Neutrophil (primary cell): ENCODE measurements around the gene MLLT10.

Source experiments
- H3K27ac ChIP-seq: fragments of 200-600 bp; sonication (generic); 2 replicates; pipeline ENCODE4 v1.5.1; 2016; ENCODE audit warnings: mild to moderate bottlenecking, moderate library complexity
- H3K27me3 ChIP-seq: fragments of 200-600 bp; sonication (generic); 2 replicates; pipeline ENCODE4 v1.6.0; 2016; ENCODE audit warnings: mild to moderate bottlenecking
- H3K36me3 ChIP-seq: fragments of 200-600 bp; sonication (generic); 2 replicates; pipeline ENCODE4 v1.5.1; 2017
- H3K4me1 ChIP-seq, 2 experiments: fragments of 200-600 bp in 1 of 2; sonication (generic) in 1 of 2; 1 replicate in 1 of 2; 2 replicates in 1 of 2; pipeline versions ENCODE4 v1.5.1 to v1.6.1; 2013 to 2016; ENCODE audit warnings: low read depth in 1 of 2, low read length in 1 of 2, mild to moderate bottlenecking in 1 of 2, moderate library complexity in 1 of 2; ENCODE audit not compliant: control insufficient read depth in 1 of 2, insufficient read depth in 1 of 2
- H3K4me3 ChIP-seq, 2 experiments: fragments of 200-600 bp in 1 of 2; sonication (generic) in 1 of 2; 1 replicate in 1 of 2; 2 replicates in 1 of 2; pipeline ENCODE4 v1.5.1; 2013 to 2016; ENCODE audit warnings: low read depth in 1 of 2, low read length in 1 of 2, mild to moderate bottlenecking in 1 of 2, moderate library complexity in 1 of 2
- H3K9me3 ChIP-seq: fragments of 200-600 bp; sonication (generic); 2 replicates; pipeline ENCODE4 v1.5.1; 2016
- TF ChIP-seq, protein P1 (sequence below): fragments of 200-600 bp; sonication (generic); IDR thresholded peaks from 2 replicates; pipeline ENCODE4 v1.5.1; 2016; ENCODE audit warnings: antibody characterized with exemption

MLLT10 gene

DNA sequence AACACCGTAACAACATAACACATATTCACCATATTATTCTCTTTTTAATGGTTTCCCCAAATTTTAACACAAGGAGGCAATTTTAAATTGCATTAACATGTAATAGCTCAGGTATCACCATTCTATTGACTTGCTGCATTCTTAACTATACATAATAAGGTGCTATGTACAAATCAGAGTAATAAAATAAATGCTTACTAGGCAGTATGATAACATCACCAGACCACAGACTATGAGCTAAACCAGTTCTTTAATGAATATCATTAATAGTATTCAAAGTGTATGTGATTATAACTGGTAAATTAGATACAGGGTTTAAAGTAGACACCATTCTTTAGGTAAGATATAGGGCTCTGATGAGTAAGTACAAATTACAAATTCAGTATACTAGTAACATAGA lies 242.9 kb downstream of the MLLT10 start:
- TF ChIP-seq, protein P1, sequence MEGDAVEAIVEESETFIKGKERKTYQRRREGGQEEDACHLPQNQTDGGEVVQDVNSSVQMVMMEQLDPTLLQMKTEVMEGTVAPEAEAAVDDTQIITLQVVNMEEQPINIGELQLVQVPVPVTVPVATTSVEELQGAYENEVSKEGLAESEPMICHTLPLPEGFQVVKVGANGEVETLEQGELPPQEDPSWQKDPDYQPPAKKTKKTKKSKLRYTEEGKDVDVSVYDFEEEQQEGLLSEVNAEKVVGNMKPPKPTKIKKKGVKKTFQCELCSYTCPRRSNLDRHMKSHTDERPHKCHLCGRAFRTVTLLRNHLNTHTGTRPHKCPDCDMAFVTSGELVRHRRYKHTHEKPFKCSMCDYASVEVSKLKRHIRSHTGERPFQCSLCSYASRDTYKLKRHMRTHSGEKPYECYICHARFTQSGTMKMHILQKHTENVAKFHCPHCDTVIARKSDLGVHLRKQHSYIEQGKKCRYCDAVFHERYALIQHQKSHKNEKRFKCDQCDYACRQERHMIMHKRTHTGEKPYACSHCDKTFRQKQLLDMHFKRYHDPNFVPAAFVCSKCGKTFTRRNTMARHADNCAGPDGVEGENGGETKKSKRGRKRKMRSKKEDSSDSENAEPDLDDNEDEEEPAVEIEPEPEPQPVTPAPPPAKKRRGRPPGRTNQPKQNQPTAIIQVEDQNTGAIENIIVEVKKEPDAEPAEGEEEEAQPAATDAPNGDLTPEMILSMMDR = no peak
- H3K4me3 ChIP-seq = no peak overlapping the region
- H3K27ac ChIP-seq = no peak overlapping the region
- no peaks in the 10 kb centered on the region for H3K27me3 ChIP-seq
- no peaks in the 10 kb centered on the region for H3K9me3 ChIP-seq
- H3K36me3 ChIP-seq = no peaks in the 10 kb centered on the region
- no peaks in the 10 kb centered on the region for H3K4me1 ChIP-seq

DNA sequence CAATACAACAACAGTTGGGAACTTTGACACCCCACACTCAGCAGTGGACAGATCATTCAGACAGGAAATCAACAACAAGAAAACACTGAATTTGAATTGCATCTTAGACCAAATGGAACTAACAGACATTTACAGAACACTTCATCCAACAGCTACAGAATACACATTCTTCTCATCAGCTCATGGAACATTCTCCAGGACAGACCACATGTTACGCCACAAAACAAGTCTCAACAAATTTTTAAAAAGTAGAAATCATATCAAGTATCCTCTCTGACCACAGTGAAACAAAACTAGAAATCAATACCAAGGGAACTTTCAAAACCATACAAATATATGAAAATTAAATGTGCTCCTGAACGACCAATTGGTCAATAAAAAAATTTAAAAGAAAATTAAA lies 257.2 kb downstream of the MLLT10 start:
- Histone ChIP-seq H3K4me3 (no peak overlapping the region), H3K9me3 (no peaks in the 10 kb centered on the region), H3K36me3 (no peaks in the 10 kb centered on the region), H3K27ac (no peak overlapping the region), H3K27me3 (no peaks in the 10 kb centered on the region), H3K4me1 (no peaks in the 10 kb centered on the region)
- TF ChIP-seq, protein P1 = no peak
